Activated gamma-delta T cell treated with anti-CD3 and anti-CD28 coated beads, Interleukin-2, amount 50 U/mL, for 16 hours (primary cell): ENCODE data around the gene CDC16.
"Not testable (repeated sequence)": the region's sequence is repeated elsewhere in the genome, so short reads cannot be mapped to it uniquely, and the experiment has no call there.

ENCODE experiments used
- DNase-seq: peaks from one replicate; pipeline ENCODE4 v3.0.0-alpha.2; 2020; ENCODE audit warnings: low read depth

The CDC16 gene

GRCh38 chr13:114227528-114227927 lies 7.2 kb upstream of the CDC16 start:
- DNase-seq: no peak

GRCh38 chr13:114228176-114228575 lies 6.5 kb upstream of the CDC16 start:
- no peak for DNase-seq

- no peak for DNase-seq
These were observed 5.2 kb upstream of the CDC16 start for GRCh38 chr13:114229506-114229905.

- no peak for DNase-seq
These were observed 4.6 kb upstream of the CDC16 start for GRCh38 chr13:114230117-114230516.

- DNase-seq: no peak
These were observed 4.1 kb upstream of the CDC16 start for GRCh38 chr13:114230575-114230974.

- DNase-seq: no peak
These were observed 2.8 kb upstream of the CDC16 start for GRCh38 chr13:114231886-114232285.

- no peak for DNase-seq
These were observed 442 bp upstream of the CDC16 start for GRCh38 chr13:114234266-114234644.

GRCh38 chr13:114235697-114236096 lies 1.0 kb downstream of the CDC16 start:
- DNase-seq: no peak

- no peak for DNase-seq
These were observed 1.5 kb downstream of the CDC16 start for GRCh38 chr13:114236227-114236626.

- DNase-seq: no peak
These were observed 2.9 kb downstream of the CDC16 start for GRCh38 chr13:114237415-114238112.

GRCh38 chr13:114241918-114242317 lies 7.2 kb downstream of the CDC16 start:
- no peak for DNase-seq

- DNase-seq: no peak
These were observed 9.3 kb downstream of the CDC16 start for GRCh38 chr13:114243971-114244370.

- no peak for DNase-seq
These were observed 9.9 kb downstream of the CDC16 start for GRCh38 chr13:114244637-114245036.

- no peak for DNase-seq
These were observed 13.3 kb downstream of the CDC16 start for GRCh38 chr13:114248011-114248410.

- no peak for DNase-seq
These were observed 14.4 kb downstream of the CDC16 start for GRCh38 chr13:114249077-114249476.

GRCh38 chr13:114251639-114252440 lies 17.1 kb downstream of the CDC16 start:
- not testable (repeated sequence) for DNase-seq

GRCh38 chr13:114256547-114256946 lies 21.9 kb downstream of the CDC16 start:
- no peak for DNase-seq

- no peak for DNase-seq
These were observed 22.3 kb downstream of the CDC16 start for GRCh38 chr13:114257014-114257413.

- DNase-seq: no peak
These were observed 23.9 kb downstream of the CDC16 start for GRCh38 chr13:114258589-114258988.

GRCh38 chr13:114259374-114259773 lies 24.7 kb downstream of the CDC16 start:
- no peak for DNase-seq

GRCh38 chr13:114259974-114260373 lies 25.3 kb downstream of the CDC16 start:
- no peak for DNase-seq

GRCh38 chr13:114260814-114261213 lies 26.1 kb downstream of the CDC16 start:
- no peak for DNase-seq

- no peak for DNase-seq
These were observed 26.8 kb downstream of the CDC16 start for GRCh38 chr13:114261328-114261965.
